Measurements from ENCODE around the gene ZNF580.
A peak's percentile ranks its signal among the peaks of the same experiment; 100 is the strongest.

The ZNF580 gene

GRCh38 chr19:55679343-55680257 is 38.8 kb downstream of the ZNF580 start:
- Histone ChIP-seq H3K9me3 (ENCODE audit: low read length) (no peaks in the 10 kb centered on the region), H3K4me2 (ENCODE audit: low read length) (peak overlapping the region; percentile 98; the same call in 1 of the 2 replicates), H3K27me3 (ENCODE audit: insufficient read depth, low read length) (no peaks in the 10 kb centered on the region), H3K27ac (ENCODE audit: low read depth, low read length, poor library complexity, severe bottlenecking) (peak overlapping the region; percentile 96), H3K9me2 (ENCODE audit: low read depth, low read length) (no peaks in the 10 kb centered on the region), H2AFZ (ENCODE audit: low read length) (no peak overlapping the region), H3K4me1 (ENCODE audit: insufficient read depth, low read length, severe bottlenecking) (peaks cover 43% of the 10 kb centered on the region), H3K4me3 (ENCODE audit: low read depth, low read length, poor library complexity, severe bottlenecking) (peak overlapping the region; percentile 97), H4K20me1 (ENCODE audit: insufficient read depth, low read length) (no peaks in the 10 kb centered on the region), H3F3A (ENCODE audit: insufficient read depth, low read length) (no peaks in the 10 kb centered on the region), H3K9ac (ENCODE audit: low read length) (peak overlapping the region; percentile 88; the same call in 1 of the 2 replicates), H3K79me2 (ENCODE audit: insufficient read depth, low read length) (peaks cover 41% of the 10 kb centered on the region), H3K36me3 (ENCODE audit: insufficient read depth, low read length) (peaks cover 54% of the 10 kb centered on the region)
- TF ChIP-seq CTCF (IDR thresholded peaks at IDR 0.05; ENCODE audit: low read length): no peak
- TF ChIP-seq EZH2 (IDR thresholded peaks at IDR 0.05; ENCODE audit: borderline replicate concordance, low read length): no peak

DNA sequence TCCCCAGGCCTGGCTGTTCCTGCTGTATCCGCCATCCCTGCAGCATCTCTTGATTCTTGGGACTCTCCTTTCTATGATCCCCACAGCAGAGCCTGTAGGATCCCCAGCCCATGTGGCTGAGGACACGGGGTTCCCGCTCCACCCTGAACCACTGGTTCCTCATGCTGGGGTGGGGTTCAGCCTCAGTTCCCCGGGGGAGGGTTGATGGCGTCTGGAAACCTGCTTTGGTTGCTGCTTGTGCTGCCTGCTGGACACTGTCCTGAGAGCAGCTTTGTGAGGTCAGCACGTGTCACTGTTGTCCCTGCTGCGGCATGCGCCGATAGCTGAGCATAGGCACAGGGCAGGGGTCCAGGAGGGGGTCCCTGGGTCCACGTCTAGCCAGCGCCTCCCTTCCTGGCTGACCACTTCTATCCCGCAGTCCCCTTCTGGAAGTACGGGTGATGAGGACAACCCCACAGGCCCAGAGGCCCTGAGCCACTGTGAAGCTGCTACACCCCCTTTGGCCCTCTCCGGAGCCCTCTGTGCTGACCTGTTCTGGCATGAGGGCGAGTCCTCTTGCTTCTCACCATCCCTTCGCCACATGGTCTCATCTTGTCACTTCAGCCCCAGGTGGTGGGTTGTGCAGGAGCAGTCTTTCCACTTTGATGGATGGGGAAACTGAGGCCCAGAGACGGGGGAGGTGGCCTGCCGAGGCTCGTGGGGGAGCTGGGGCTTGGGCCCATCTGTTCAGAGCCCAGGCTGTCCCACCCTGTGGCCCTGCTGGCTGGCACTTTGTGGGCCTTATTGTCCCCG is 39.7 kb downstream of the ZNF580 start:
- Histone ChIP-seq H3K9me2 (ENCODE audit: low read depth, low read length) (no peaks in the 10 kb centered on the region), H3K79me2 (ENCODE audit: insufficient read depth, low read length) (peaks cover 39% of the 10 kb centered on the region), H3K4me2 (ENCODE audit: low read length) (no peak overlapping the region)

More for the DNA sequence above, 39.7 kb downstream of the ZNF580 start:
- Histone ChIP-seq H3K9ac (ENCODE audit: low read length) (no peak overlapping the region), H3K4me1 (ENCODE audit: insufficient read depth, low read length, severe bottlenecking) (peaks cover 42% of the 10 kb centered on the region), H3K36me3 (ENCODE audit: insufficient read depth, low read length) (peaks cover 64% of the 10 kb centered on the region), H3K4me3 (ENCODE audit: low read depth, low read length, poor library complexity, severe bottlenecking) (no peak overlapping the region), H3K9me3 (ENCODE audit: low read length) (no peaks in the 10 kb centered on the region), H3F3A (ENCODE audit: insufficient read depth, low read length) (no peaks in the 10 kb centered on the region), H3K27ac (ENCODE audit: low read depth, low read length, poor library complexity, severe bottlenecking) (no peak overlapping the region), H2AFZ (ENCODE audit: low read length) (no peak overlapping the region), H4K20me1 (ENCODE audit: insufficient read depth, low read length) (no peaks in the 10 kb centered on the region), H3K27me3 (ENCODE audit: insufficient read depth, low read length) (no peaks in the 10 kb centered on the region)
- TF ChIP-seq CTCF (IDR thresholded peaks at IDR 0.05; ENCODE audit: low read length) (no peak), EZH2 (IDR thresholded peaks at IDR 0.05; ENCODE audit: borderline replicate concordance, low read length) (no peak)
